Type B pancreatic cell (in vitro differentiated cells): ENCODE measurements around the gene GREM1. TPM values are rescaled to one million over a fixed set of nuclear protein-coding genes. Genes with fewer than 3 reads are reported as not detected.

Experiments
- DNase-seq: peaks from one replicate; pipeline ENCODE4 v3.0.0; 2021; ENCODE audit warnings: mixed read lengths; ENCODE audit not compliant: unreplicated experiment; ENCODE audit errors: extremely low spot score
- H3K27ac Mint-ChIP-seq: 2 replicates; pipeline ENCODE4 v1.8.0; 2021; ENCODE audit warnings: mild to moderate bottlenecking, mixed read lengths
- H3K27me3 Mint-ChIP-seq: 2 replicates; pipeline ENCODE4 v1.8.0; 2021; ENCODE audit warnings: mixed read lengths
- H3K36me3 Mint-ChIP-seq: 2 replicates; pipeline ENCODE4 v1.8.0; 2021; ENCODE audit warnings: mixed read lengths
- H3K4me1 Mint-ChIP-seq: one replicate; pipeline ENCODE4 v1.8.0; 2021; ENCODE audit warnings: mixed read lengths; ENCODE audit not compliant: unreplicated experiment
- H3K4me3 Mint-ChIP-seq: 2 replicates; pipeline ENCODE4 v1.8.0; 2021; ENCODE audit warnings: mild to moderate bottlenecking, mixed read lengths
- H3K9me3 Mint-ChIP-seq: 2 replicates; pipeline ENCODE4 v1.8.0; 2021; ENCODE audit warnings: mixed read lengths
- total RNA-seq: library from RNA; stranded (reverse); gene quantifications from 2 replicates; pipeline ENCODE4 v1.2.1, GENCODE V29; 2021; ENCODE audit warnings: low replicate concordance
- TF ChIP-seq, protein P1 (sequence below): fragments of 200-600 bp; sonication (generic); conservative IDR thresholded peaks from 2 replicates; pipeline ENCODE4 v1.5.0; 2021; ENCODE audit warnings: antibody characterized with exemption, mild to moderate bottlenecking

The GREM1 gene
- total RNA-seq, 1 donor from 2014 or later, result 56.6 TPM

- TF ChIP-seq, protein P1, sequence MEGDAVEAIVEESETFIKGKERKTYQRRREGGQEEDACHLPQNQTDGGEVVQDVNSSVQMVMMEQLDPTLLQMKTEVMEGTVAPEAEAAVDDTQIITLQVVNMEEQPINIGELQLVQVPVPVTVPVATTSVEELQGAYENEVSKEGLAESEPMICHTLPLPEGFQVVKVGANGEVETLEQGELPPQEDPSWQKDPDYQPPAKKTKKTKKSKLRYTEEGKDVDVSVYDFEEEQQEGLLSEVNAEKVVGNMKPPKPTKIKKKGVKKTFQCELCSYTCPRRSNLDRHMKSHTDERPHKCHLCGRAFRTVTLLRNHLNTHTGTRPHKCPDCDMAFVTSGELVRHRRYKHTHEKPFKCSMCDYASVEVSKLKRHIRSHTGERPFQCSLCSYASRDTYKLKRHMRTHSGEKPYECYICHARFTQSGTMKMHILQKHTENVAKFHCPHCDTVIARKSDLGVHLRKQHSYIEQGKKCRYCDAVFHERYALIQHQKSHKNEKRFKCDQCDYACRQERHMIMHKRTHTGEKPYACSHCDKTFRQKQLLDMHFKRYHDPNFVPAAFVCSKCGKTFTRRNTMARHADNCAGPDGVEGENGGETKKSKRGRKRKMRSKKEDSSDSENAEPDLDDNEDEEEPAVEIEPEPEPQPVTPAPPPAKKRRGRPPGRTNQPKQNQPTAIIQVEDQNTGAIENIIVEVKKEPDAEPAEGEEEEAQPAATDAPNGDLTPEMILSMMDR, result no peak
- H3K4me3 Mint-ChIP-seq, result no peak overlapping the region
- no peak for DNase-seq
- no peak overlapping the region for H3K27ac Mint-ChIP-seq
- H3K27me3 Mint-ChIP-seq, result no peaks in the 10 kb centered on the region
- H3K36me3 Mint-ChIP-seq, result peaks cover 21% of the 10 kb centered on the region
- H3K9me3 Mint-ChIP-seq, result no peaks in the 10 kb centered on the region
- no peaks in the 10 kb centered on the region for H3K4me1 Mint-ChIP-seq
Measured at GRCh38 chr15:32778391-32779176, 60.8 kb downstream of the GREM1 start.

DNA sequence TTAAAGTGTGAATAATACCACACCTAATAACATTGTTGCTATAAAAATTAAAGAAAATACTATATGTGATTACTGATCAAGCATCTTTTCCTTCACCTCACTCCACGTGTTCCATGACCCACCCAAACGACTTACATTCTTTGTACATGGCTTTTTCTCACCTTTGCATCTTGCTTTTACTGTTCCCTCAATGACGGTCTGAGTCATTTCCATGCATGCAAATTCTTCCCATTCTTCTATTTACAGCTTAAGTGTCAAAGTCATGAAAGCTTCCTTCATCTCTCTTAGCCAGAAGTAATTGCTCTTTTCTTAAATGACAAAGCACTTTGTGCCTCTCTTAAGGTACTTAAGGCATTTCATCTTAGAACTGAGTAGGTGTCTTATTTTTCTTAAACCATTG, 64.0 kb downstream of the GREM1 start:
- Mint-ChIP-seq H3K27me3 (no peaks in the 10 kb centered on the region), H3K4me1 (no peaks in the 10 kb centered on the region), H3K9me3 (no peaks in the 10 kb centered on the region), H3K27ac (no peak overlapping the region), H3K4me3 (no peak overlapping the region), H3K36me3 (peaks cover 4% of the 10 kb centered on the region)
- TF ChIP-seq, protein P1, result no peak
- DNase-seq, result no peak

DNA sequence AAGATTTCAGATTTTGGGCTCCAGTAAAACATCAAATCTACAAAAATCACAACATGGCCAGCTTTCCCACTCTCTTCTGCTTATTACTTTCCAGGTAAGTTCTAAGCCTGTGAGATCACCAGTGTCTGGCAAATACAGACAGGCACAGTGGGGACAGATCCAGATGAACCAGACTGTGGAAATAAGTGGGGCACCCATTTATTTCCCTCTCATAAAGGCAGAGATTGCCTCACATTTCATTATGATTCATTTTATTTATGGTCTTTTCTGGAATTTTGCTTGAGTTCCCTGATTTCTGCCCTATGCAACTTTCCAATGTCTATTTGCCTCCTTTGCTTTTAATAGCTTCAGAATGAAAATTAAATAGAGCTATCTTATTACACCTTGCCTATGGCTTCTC, 66.8 kb downstream of the GREM1 start:
- Mint-ChIP-seq H3K9me3 (no peaks in the 10 kb centered on the region), H3K27me3 (no peaks in the 10 kb centered on the region), H3K4me1 (peaks cover 3% of the 10 kb centered on the region), H3K27ac (no peak overlapping the region), H3K36me3 (peaks cover 5% of the 10 kb centered on the region), H3K4me3 (no peak overlapping the region)
- TF ChIP-seq, protein P1, result no peak
- no peak for DNase-seq

GRCh38 chr15:32786906-32787305, 69.1 kb downstream of the GREM1 start:
- no peak overlapping the region for H3K4me3 Mint-ChIP-seq
- TF ChIP-seq, protein P1, result no peak
- peaks cover 3% of the 10 kb centered on the region for H3K4me1 Mint-ChIP-seq

DNA sequence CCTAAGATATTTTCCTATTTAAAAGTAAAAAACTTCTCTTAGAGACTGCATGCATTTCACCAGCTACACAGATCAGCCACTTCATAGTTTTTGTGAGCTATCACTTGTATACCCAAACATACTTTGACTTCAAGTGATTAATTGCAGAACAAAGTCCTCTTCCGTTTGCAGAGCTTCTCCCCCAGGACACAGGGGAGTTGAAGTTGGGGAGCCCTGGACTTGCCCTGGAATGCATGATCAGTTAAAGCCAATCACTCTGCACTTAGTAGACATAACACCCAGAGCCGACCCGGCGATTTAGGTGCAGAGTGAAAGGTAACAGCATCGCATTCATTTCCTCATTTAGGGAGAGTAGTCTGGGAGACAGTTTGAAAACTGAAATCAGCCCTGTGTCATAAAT, 70.1 kb downstream of the GREM1 start:
- H3K9me3 Mint-ChIP-seq, result no peaks in the 10 kb centered on the region

More at GRCh38 chr15:32786906-32787305, 69.1 kb downstream of the GREM1 start:
- Mint-ChIP-seq H3K9me3 (no peaks in the 10 kb centered on the region), H3K27ac (no peak overlapping the region), H3K27me3 (no peaks in the 10 kb centered on the region), H3K36me3 (peaks cover 8% of the 10 kb centered on the region)
- no peak for DNase-seq

More for the DNA sequence above, 70.1 kb downstream of the GREM1 start:
- no peak overlapping the region for H3K27ac Mint-ChIP-seq
- H3K36me3 Mint-ChIP-seq, result peaks cover 8% of the 10 kb centered on the region
- no peak overlapping the region for H3K4me3 Mint-ChIP-seq
- DNase-seq, result no peak
- H3K27me3 Mint-ChIP-seq, result no peaks in the 10 kb centered on the region
- TF ChIP-seq, protein P1, result no peak
- H3K4me1 Mint-ChIP-seq, result peaks cover 3% of the 10 kb centered on the region
